NK-92 (cell line): ENCODE measurements around the gene STX8.
"Not testable (repeated sequence)": the region's sequence is repeated elsewhere in the genome, so short reads cannot be mapped to it uniquely, and the experiment has no call there.

Source experiments
- DNase-seq: peaks from one replicate; lab custom pipeline; 2025; ENCODE audit not compliant: unreplicated experiment; lab: John Stamatoyannopoulos, UW

STX8 gene

DNA sequence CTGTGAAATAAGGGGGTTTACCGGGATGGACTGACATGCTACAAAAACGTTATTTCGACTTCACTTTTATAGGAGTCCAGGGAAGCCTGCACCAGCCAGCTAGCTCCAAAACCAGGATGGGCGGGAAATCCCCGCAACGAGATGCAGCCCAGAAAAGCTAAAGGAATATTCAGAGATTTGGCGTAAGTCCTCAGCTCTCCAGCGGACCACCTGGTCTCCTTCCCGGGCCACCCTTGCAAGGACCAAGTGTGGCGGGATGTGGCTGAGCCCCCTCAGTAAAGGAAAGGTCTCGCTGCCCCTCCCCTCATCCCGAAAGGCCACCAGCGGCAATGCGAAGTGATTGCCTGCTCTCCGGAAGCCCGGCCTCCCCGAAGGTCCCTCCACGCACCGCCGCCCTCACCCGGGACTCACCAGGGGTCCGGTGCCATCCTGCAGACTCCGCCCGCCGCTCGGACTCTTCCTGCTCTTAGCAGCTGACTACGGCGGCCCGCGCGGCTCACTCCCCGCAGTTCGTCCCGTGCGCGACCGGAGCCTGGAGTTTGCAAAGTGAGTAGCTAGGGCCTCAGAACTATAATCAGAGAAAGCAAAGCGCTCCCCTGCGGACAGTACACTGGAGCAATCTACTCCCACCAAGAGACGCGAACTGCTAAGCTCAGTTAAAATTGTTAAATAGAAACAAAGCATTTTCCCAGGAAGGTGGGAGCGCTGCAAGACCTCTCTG is at the start of gene STX8:
Gene STX8, minus strand, starts transcription at position 440 of the 721 bp plus-strand sequence. Its CDS starts 12 bp downstream, at position 428.
- DNase-seq: no peak

- DNase-seq: no peak
Observed at GRCh38 chr17:9622961-9623360, 47.3 kb upstream of the STX8 start.

GRCh38 chr17:9615486-9615885 is 39.9 kb upstream of the STX8 start:
- DNase-seq: no peak

- DNase-seq: no peak
Observed at GRCh38 chr17:9612006-9612405, 36.4 kb upstream of the STX8 start.

DNA sequence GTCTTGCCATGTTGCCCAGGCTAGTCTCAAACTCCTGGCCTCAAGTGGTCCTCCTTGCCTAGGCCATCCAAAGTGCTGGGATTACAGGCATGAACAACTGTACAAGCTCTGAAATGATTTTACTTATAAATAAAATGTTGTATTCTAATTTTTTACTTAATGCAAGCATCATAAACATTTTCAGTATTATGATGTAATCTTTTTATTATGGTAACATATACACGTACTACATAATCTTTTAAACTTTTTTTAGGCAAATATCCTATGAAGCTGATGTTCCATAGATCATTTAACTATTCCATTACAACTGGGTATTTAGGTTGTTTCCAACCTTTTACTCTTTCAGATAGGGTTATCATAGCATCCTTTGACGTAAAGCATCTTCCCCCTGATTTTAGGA is 35.9 kb upstream of the STX8 start:
- DNase-seq: no peak

- not testable (repeated sequence) for DNase-seq
Observed at GRCh38 chr17:9607058-9607457, 31.4 kb upstream of the STX8 start.

DNA sequence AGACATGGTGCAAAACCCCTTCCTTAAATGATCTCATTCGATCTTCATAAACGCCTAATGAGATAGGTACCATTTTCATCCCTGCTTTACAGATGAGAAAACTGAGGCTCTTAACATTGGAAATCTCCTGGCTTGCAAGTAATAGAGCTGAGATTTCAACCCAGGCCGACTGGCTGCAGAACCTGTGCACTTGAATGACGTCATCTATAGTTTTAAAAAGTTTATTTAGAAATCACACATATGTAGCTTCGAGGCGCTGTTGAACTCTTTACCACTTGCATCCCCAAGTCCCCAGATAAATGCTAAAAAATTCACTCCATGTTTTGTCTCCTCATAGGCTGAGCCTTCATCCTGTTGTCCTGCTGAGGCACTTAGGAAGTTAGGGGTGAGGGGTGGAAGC is 30.8 kb upstream of the STX8 start:
- no peak for DNase-seq

DNA sequence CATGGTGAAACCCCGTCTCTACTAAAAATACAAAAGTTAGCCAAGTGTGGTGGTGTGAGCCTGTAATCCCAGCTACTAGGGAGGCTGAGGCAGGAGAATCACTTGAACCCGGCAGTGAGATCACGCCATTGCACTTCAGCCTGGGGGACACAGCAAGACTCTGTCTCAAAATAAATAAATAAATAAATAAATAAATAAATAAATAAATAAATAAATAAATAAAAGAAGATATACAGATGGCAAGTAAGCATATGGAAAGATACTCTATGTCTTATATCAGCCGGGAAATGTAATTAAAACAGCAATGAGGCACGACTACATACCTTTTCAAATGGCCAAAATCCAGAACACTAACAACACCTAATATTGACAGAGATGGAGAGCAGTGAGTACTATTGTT is 29.0 kb upstream of the STX8 start:
- DNase-seq: not testable (repeated sequence)

GRCh38 chr17:9598661-9599060 is 23.0 kb upstream of the STX8 start:
- DNase-seq: no peak

GRCh38 chr17:9597638-9598037 is 22.0 kb upstream of the STX8 start:
- not testable (repeated sequence) for DNase-seq

GRCh38 chr17:9594065-9594464 is 18.4 kb upstream of the STX8 start:
- no peak for DNase-seq

- DNase-seq: no peak
Observed at GRCh38 chr17:9587969-9588656, 12.5 kb upstream of the STX8 start.

DNA sequence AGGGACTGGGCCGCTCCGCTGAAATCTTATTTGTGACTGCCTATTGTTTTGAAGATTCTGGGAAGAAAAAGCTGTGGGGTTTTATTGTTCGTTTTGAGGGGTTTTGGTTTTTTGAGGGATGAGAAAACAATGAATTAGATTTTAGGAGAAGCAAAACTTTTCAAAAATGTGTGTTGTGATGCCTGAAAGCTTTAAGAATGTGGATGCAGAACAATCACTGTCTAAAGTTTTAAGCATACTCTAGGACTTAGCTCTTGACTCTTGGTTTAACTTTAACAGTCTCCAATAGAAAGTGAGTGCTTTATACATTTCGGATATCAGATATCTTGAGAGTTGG is 1.7 kb upstream of the STX8 start:
- no peak for DNase-seq

GRCh38 chr17:9576521-9577372 is 1.1 kb upstream of the STX8 start, which contains the start of gene CFAP52:
CFAP52 (plus strand) TSS chr17:9576642; CDS start chr17:9576696, 54 bp downstream.
- no peak for DNase-seq

DNA sequence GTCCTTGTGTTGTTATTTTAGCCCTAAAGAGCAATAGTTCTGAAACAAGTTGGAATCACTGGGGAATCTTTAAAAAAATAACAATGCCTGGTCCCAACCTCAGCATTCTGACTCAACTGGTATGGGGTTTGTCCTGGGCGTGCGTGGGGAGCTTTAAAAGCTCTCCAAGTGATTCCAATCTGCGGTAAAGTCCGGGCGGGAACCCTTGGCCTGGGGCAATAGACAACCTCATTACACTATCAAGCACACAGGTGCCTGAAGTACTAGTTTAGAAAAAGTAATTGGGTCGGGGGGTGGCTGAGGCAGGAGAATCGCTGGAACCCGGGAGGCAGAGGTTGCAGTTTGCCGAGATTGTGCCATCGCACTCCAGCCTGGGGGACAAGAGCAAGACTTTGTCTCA is 4.4 kb downstream of the STX8 start:
- DNase-seq: no peak

DNA sequence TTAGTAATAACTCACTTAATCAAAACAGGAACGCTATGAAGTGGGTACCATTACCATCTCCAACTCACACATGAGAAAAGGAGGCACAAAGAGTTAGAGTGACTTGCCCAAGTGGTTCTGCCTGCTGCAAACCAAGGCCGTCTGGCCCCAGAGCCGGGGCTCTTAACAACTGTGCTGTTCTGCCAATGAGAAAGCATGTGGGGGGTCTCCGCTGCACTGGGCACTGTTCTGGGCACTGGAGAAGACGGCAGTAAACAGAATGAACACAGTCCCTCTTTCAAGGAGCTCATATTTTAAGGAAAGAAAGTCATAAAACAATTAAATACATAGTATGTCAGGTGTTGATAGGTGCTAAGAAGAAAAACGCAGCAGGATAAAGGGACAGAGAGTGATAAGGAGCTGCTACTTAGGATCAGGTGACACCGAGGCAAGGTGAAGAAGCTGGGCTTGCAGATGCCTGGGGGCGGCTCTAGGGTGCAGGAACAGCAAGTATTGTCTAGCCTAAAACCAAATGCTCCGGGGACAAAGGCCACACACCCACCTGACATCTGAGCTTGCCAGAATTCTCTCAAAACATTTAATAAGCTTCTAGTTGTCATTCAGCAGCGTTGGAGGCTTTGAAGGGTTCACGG is 6.5 kb downstream of the STX8 start:
- DNase-seq: no peak

DNA sequence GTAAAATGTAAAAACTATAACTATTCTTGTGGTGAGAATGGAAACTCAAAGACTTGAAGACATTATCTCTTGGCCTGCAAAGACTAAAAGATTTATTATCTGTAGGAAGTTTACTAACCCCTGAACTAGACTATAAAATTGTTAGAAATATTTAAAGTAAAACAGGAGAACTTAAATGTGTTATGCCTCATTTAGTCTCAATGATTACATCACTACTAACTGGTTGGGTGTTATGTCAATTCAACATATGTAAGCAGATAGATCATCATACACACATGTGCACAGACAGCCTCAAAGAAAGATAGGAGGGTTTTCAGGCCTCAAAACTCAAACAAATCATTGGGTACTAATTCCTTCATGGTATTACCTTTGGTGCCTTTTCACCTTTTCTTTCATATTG is 7.6 kb downstream of the STX8 start:
- no peak for DNase-seq

- DNase-seq: not testable (repeated sequence)
Observed at GRCh38 chr17:9566739-9567138, 8.9 kb downstream of the STX8 start.

- DNase-seq: no peak
Observed at GRCh38 chr17:9566067-9566466, 9.6 kb downstream of the STX8 start.

DNA sequence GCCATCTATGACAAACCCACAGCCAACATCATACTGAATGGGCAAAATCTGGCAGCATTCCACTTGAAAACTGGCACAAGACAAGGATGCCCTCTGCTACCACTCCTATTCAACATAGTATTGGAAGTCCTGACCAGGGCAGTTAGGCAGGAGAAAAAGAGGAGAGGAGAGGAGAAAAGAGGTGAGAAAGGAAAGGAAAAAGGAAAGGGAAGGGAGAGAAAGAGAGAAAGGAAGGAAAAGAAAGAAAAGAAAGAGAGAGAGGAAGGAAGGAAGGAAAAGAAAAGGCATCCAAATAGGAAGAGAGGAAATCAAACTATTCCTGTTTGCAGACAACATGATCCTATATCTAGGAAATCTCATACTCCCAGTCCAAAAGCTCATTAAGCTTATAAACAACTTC is 11.5 kb downstream of the STX8 start:
- DNase-seq: no peak

DNA sequence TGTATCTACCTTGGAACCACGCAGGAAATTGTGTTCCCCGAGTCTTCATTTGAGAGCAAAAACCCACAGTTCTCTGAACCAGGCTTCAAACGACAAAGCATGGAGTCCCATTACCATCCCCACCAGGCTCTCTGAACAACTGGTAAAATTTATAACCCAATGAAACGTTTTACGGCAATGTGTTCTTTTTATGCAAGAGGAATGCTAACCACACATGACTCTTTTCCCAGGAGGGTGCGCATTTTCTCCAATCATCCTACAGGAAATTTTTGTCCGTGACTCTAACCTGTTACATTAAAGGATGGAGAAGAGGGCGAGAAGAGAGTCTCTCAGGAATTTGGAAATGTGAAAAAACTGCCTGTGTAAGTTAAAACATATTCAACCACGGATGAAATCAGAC is 17.8 kb downstream of the STX8 start:
- no peak for DNase-seq
